GM18870 (cell line): ENCODE results near the gene MAST3.

ENCODE experiments used
- ATAC-seq: cut with Tn5 transposase; IDR thresholded peaks from one replicate; pipeline ENCODE4 v1.9.1; 2021; ENCODE audit warnings: moderate library complexity; ENCODE audit not compliant: unreplicated experiment

MAST3 gene

DNA sequence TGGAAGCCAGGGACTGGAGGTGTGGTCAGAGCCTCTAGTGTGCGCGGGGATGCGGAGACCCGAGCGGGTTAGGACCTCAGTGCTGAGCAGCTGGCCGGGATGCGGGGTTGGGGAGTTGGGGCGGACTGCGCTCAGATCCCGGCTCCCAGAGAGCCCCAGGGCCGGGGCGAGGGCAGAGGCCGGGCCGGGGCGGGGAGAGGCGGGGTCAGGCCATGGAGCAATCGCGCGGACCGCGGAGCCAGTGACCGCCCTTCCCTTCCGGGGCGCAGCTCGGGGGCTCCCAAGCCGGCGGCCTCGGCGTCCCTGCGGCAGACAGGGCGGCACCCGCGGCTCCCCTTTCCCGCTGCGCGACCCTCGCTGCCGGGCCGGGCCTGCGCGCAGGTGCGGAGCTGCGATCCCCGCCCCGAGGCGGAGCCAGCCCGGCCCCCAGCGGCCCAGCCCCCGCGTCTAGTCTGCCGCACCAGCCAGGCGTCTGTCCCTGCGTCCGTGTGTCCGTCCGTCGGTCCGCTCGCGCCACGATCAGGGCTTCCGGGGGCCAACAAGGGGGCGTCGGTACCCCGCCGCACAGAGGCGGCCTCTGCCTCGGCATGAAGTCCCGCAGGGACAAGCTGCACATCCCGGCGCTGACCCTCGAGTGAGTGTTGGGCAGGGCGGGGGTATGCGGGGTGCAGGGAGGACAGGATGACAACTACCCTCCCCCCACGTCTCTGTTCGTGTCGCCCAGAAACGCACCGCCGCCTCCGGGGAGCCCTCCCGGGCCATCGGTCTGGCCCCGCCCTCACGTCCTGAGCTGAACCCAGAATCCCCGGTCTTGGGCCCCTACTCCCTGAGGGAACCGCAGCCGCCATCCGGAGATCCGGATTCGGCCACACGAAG is 12.4 kb downstream of the MAST3 start:
- ATAC-seq: no peak

DNA sequence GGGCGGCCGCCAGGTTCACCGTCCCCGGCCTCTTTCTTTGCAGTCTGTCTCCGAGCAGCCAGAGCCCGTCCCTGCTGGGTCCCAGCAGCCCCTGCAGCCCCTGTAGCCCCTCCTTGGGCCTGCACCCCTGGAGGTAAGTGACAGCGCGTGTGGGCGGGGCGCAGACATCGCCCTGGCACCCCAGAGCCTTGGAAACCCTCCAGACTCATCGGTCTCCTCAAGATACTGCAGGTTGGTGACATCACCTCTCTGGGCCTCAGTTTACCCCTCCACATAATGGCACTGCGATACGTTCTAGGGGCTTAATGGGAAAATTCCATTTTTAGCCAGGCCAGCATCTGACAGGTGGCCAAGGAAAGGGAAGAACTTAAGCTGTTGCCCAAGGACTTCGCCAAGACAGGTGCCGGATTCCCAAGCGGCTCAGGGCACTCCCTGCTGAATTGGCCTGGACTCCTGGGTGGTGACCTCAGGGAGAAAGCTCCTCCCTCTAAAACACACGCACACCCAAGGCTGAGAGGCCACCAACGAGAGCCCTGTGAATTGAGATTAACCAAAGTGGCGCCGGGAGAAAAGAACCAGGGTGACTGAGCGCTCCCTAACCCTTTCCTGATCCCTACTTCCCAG is 13.1 kb downstream of the MAST3 start:
- ATAC-seq: no peak

DNA sequence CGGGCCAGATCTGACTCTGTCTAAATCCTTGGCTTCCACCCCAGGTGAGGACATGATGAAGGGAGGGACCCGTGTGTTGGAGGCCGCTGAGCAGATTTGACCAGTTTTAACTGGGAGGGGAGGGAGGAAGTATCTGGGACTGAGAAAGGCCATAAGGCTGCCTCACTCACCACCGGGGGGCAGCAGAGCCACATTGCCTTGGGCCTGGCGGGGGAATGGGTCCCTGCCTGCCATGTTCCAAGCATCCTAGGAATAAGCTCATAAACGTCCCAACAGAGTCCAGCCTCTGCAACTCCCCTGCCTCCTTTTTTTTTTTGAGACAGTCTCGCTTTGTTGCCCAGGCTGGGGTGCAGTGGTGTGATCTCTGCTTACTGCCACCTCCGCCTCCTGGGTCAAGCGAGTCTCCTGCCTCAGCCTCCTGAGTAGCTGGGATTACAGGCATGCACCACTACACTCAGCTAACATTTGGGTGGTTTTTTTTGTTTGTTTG is 15.5 kb downstream of the MAST3 start:
- ATAC-seq: no peak

- no peak for ATAC-seq
These were observed 16.2 kb downstream of the MAST3 start for GRCh38 chr19:18113827-18114226.

DNA sequence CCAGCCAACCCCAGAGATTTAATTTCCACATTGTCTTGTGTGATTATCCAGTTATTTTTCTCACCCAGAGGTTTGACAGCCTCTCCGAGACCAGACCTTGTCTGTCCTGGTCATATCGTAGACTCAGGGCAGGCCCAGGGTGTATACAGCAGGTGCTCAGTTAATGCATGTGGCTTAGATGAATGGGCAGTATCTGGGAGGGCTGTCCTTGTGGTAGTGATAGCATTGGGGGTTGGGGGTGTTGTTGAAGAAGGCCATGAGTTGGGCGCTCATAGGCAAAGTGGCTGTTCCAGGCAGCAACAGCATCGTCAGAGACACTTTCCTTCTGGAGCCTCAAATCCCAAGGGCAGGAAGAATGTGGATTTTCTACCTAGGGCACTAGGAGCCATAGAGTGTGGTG is 16.9 kb downstream of the MAST3 start:
- no peak for ATAC-seq

DNA sequence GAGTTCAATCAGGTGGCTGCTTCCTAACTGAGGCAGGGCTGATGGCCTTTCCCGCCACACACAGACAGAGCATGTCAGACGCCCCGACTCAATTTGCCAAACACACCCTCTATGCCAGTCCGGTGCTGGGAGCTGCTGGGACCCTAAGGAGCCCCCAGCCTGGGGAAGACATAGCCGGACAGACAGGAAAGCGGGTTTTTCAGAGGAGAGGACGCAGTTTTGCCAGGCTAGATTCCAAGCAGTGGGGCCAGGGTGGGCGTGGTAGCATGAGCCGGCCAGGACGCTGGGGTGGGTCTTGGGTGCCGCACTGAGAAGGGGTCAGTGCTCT is 19.8 kb downstream of the MAST3 start:
- ATAC-seq: no peak

DNA sequence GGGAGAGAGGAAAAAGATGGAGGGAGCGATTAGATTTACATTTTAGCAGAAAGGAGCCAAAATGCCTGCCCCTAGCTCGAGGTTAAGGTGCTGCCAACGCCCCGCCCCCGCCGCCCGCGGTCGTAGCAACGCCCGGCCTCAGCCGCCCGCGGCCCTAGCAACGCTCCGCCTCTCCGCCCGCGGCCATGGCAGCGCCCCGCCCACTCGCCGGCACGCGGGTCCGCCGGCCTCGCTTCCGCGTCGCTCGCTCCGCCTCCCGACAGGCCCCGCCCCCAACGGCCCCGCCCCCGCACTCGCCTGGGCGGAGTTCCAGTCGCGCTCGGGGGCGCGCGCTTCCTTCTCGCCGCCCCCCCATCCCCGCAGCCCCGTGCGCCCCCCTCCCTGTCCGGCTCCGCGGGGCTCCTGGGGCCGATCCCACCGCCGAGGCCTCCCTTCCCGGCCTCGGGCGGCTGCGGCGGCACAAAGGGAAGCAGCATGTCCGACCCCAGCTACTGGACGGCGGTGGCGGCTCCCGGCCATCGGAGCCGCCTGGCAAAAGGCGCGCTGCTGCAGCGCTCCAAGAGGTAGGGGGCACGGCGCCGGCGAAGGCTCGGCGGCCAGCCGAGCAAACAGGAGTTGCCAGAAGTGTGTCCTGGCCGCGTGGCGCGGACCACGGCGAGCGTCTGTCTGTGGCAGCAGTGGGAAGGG is 20.3 kb downstream of the MAST3 start:
- ATAC-seq: peak; percentile 54

- no peak for ATAC-seq
These were observed 20.9 kb downstream of the MAST3 start for GRCh38 chr19:18118420-18119012.

GRCh38 chr19:18119013-18119716 is 21.6 kb downstream of the MAST3 start:
- ATAC-seq: no peak

- no peak for ATAC-seq
These were observed 22.1 kb downstream of the MAST3 start for GRCh38 chr19:18119717-18120105.

GRCh38 chr19:18120127-18120526 is 22.5 kb downstream of the MAST3 start:
- ATAC-seq: no peak

DNA sequence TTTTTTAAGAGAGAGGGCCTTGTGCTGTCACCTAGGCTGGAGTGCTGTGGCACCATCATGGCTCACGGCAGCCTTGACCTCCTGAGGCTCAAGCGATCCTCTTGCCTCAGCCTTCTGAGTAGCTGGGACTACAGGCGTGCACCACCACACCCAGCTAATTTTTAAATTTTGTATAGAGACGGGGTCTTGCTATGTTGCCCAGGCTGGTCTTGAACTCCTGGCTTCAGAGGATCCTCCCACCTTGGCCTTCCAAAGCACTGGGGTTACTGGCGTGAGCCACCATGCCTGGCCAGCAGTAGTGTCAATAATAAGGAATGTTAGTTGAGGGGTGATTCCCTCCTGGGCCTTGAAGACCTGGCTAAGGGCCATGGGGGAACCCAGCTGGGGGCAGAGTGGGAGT is 23.6 kb downstream of the MAST3 start:
- ATAC-seq: no peak

DNA sequence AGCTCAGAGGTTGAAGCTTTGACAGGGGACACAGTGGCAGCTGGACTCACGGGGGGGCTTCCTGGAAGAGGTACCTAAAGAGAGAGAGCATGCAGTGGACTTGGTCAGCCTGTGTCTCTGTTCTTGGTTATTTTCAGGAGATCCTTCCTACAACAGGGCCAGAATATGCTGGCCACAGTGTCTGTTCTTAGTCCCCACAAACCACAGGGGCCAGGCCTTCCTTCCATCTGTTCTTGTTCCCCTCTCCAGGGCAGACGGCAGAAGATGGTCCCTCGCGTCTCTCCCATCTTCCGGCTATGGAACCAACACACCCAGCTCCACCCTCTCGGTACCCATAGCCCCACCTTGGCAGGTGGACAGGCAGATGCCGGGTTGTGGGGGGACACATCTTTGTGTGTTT is 24.8 kb downstream of the MAST3 start:
- ATAC-seq: no peak

DNA sequence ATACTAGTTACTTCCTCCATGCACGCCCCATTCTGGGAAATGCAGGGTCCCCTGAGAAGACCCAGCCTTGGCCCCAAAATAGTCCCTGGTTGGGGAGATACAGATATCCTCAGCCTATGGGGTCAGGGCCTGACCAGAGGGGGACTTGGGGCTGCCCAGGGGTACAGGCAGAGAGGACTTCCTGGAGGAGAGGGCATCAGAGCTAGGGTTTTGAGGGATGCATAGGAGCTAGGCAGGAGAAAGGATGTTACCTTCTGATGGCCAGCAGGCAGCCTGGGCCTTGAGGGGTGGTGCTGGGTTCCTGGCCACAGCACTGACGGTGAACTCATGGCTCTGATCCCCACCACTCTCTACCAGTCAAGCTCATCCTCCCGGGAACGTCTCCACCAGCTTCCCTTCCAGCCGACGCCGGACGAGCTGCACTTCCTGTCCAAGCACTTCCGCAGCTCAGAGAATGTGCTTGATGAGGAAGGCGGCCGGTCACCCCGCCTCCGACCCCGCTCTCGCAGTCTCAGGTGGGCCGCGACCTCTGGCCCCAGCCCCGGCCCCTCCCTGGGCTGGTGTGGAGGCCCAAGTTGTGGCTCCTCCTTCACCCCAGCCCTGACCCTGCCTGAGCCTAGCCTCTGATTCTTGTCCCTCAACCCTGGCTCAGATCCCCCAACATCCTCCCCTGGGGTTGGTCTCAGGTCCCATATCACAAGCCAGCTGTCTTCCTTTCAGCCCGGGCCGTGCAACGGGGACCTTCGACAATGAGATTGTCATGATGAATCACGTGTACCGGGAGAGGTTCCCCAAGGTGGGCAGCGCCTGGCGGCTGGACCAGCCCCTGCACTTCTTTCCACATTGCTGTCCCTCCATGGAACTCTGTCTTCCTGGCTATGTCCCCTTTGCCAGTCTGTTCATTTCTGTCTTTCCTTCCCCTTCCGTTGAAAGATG is 25.6 kb downstream of the MAST3 start:
- no peak for ATAC-seq

DNA sequence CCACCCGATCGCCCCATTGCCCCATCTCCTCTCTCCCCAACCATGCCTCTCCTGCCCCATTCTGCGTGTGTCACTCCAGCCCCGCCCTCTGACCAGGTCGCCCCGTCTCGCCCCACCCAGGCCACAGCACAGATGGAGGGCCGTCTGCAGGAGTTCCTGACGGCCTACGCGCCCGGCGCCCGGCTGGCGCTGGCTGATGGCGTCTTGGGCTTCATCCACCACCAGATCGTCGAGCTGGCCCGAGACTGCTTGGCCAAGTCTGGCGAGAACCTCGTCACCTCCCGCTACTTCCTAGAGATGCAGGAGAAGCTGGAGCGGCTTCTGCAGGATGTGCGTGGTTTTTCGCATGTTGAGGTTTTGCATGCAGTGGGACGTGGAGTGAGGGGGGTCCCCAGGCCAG is 26.2 kb downstream of the MAST3 start:
- ATAC-seq: no peak

GRCh38 chr19:18126097-18126496 is 28.5 kb downstream of the MAST3 start:
- no peak for ATAC-seq

- no peak for ATAC-seq
These were observed 30.5 kb downstream of the MAST3 start for GRCh38 chr19:18128044-18128443.

- ATAC-seq: no peak
These were observed 31.2 kb downstream of the MAST3 start for GRCh38 chr19:18128805-18129204.

DNA sequence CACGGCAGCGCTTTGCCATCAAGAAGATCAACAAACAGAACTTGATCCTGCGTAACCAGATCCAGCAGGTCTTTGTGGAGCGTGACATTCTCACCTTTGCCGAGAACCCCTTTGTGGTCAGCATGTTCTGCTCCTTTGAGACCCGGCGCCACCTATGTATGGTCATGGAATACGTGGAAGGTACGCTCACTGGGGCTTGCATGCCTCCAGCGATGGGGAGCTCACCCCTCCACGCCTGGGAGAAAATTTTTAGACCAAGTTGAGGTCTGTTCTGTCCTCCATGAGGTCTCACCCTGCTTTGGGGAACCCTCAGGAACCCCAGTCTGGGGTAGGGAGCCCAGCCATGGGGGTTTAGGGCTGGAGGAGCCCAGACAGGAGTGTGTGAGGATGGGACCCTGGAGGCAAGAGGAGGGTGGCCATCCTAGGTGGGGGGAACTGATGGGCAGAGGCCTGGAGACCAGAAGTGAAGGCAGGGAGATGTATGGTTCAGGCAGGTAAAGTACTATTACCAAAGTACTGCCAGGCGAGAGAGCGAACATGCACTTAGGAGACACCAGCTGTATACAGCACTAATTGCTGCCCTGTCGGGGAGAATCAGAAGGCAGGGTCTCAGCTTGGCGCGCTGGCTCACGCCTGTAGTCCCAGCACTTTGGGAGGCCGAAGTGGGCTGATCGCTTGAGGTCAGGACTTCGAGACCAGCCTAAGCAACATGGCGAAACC is 33.1 kb downstream of the MAST3 start:
- no peak for ATAC-seq
